CD4-positive, alpha-beta T cell (primary cell): ENCODE measurements around the gene NME7. TPM values are rescaled to one million over a fixed set of nuclear protein-coding genes. Genes with fewer than 3 reads are reported as not detected.

Experiments used
- ATAC-seq: fragments of 200-7000 bp; cut with Tn5 transposase; one replicate; pipeline ENCODE4 v1.10.0; 2022; ENCODE audit warnings: mild to moderate bottlenecking; ENCODE audit not compliant: poor library complexity
- CTCF ChIA-PET: fragments of 350-600 bp; sonication (Branson Sonifier 250); formaldehyde crosslinking; loops from one replicate; lab custom pipeline; 2021; ENCODE audit warnings: antibody characterized with exemption, inconsistent platforms; lab: Charles Lee
- POLR2A ChIA-PET: fragments of 350-600 bp; sonication (Branson Sonifier 250); formaldehyde crosslinking; loops from one replicate; lab custom pipeline; 2021; ENCODE audit warnings: antibody characterized with exemption, inconsistent platforms; lab: Charles Lee
- DNase-seq, 14 experiments: peaks; one replicate each; pipeline ENCODE4 v3.0.0-alpha.2; 2013 to 2020; ENCODE audit warnings: mixed read lengths in 2 of 14
- H3K27ac ChIP-seq, 2 donors: one replicate each; pipeline versions ENCODE4 v1.5.1 to v1.7.0; 2013; ENCODE audit warnings: low read length in 2 of 2, low read depth in 1 of 2, mild to moderate bottlenecking in 1 of 2
- H3K27me3 ChIP-seq, 2 experiments: 1 replicate in 1 of 2; 2 replicates in 1 of 2; pipeline versions ENCODE4 v1.6.1 to v1.7.0; 2013; ENCODE audit warnings: low read length in 2 of 2, control low read depth in 1 of 2, mild to moderate bottlenecking in 1 of 2, moderate library complexity in 1 of 2; ENCODE audit not compliant: insufficient read depth in 2 of 2, control insufficient read depth in 1 of 2
- H3K36me3 ChIP-seq: one replicate; pipeline ENCODE4 v1.6.1; 2013; ENCODE audit warnings: low read length, control low read depth; ENCODE audit not compliant: insufficient read depth
- H3K4me1 ChIP-seq: one replicate; pipeline ENCODE4 v1.6.1; 2013; ENCODE audit warnings: low read length, control low read depth; ENCODE audit not compliant: insufficient read depth
- H3K4me3 ChIP-seq: one replicate; pipeline ENCODE4 v1.5.1; 2013; ENCODE audit warnings: mild to moderate bottlenecking, low read length, moderate library complexity
- H3K9me3 ChIP-seq, 2 experiments: 1 replicate in 1 of 2; 2 replicates in 1 of 2; pipeline versions ENCODE4 v1.6.1 to v1.7.0; 2013; ENCODE audit warnings: low read length in 2 of 2, mild to moderate bottlenecking in 2 of 2, control low read depth in 1 of 2, moderate library complexity in 1 of 2; ENCODE audit not compliant: control insufficient read depth in 1 of 2, insufficient read depth in 1 of 2
- H3K27ac Mint-ChIP-seq: one replicate; pipeline ENCODE4 v1.8.0; 2020; ENCODE audit warnings: mixed read lengths
- H3K27me3 Mint-ChIP-seq: one replicate; pipeline ENCODE4 v1.8.0; 2021; ENCODE audit warnings: mixed read lengths
- H3K36me3 Mint-ChIP-seq: one replicate; pipeline ENCODE4 v1.8.0; 2021; ENCODE audit warnings: low read depth, mixed read lengths
- H3K4me1 Mint-ChIP-seq: one replicate; pipeline ENCODE4 v1.8.0; 2021; ENCODE audit warnings: low read depth, mixed read lengths
- H3K4me3 Mint-ChIP-seq: one replicate; pipeline ENCODE4 v1.8.0; 2020; ENCODE audit warnings: mild to moderate bottlenecking, mixed read lengths
- H3K9me3 Mint-ChIP-seq: one replicate; pipeline ENCODE4 v1.8.0; 2020; ENCODE audit warnings: mixed read lengths
- intact Hi-C, 2 experiments: fragments of 100-400 bp; cut with DNase I in 1 of 2; cut with micrococcal nuclease in 1 of 2; formaldehyde crosslinking; loops; one replicate each; pipeline versions ENCODE4 v1.15.1 to v1.9.0; 2023 to 2025; cut with DNase I, micrococcal nuclease
- total RNA-seq, 174 experiments: library from RNA in 2 of 174; stranded (reverse) in 2 of 174; gene quantifications; one replicate each; pipeline ENCODE4 v1.2.3 and lab custom pipeline; 2021 to 2026
- TF ChIP-seq, protein P1 (sequence below): fragments of 200-600 bp; IDR thresholded peaks from one replicate; pipeline ENCODE4 v1.8.0; 2022; ENCODE audit warnings: antibody characterized with exemption, mild to moderate bottlenecking

Gene NME7
- total RNA-seq, 2 experiments from 2014 or later: 7.2 to 8.3 TPM

DNA sequence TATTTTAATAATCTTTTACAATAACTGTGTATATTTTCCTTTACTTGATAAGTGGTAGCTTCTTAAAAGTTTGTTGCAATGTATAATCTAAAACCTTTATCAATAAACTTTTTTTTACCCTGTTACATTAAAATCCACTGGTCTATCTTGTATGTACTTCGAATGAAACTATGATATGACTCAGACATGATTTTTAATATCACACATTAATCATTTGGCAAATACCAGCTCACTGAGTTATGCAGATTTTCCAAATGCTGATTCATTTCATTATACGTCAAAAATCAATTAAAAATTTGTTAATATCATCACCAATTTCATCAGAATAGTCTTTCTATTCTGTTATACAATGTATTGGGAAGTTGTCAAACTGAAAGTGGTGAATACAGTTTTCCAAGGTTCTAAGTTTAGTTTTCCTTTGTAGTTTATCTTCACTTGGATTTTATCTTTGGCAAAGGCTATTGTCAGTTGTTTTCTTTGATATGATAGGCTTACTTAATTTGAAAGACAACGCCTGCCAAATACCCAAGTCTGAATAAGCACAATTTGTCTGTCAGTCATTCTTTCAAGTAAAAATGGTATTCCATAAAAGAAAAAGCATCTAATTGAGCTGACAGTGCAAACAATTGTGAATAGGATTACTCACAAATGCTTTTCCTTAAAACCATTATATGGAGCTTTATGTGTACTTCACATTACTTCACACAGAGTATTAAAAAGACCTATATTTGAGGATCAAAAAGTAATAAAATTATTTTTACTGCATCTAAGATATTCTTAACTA, 127.0 kb downstream of the NME7 start:
- H3K9me3 Mint-ChIP-seq: no peaks in the 10 kb centered on the region
- no peak overlapping the region for H3K4me3 Mint-ChIP-seq
- TF ChIP-seq, protein P1, sequence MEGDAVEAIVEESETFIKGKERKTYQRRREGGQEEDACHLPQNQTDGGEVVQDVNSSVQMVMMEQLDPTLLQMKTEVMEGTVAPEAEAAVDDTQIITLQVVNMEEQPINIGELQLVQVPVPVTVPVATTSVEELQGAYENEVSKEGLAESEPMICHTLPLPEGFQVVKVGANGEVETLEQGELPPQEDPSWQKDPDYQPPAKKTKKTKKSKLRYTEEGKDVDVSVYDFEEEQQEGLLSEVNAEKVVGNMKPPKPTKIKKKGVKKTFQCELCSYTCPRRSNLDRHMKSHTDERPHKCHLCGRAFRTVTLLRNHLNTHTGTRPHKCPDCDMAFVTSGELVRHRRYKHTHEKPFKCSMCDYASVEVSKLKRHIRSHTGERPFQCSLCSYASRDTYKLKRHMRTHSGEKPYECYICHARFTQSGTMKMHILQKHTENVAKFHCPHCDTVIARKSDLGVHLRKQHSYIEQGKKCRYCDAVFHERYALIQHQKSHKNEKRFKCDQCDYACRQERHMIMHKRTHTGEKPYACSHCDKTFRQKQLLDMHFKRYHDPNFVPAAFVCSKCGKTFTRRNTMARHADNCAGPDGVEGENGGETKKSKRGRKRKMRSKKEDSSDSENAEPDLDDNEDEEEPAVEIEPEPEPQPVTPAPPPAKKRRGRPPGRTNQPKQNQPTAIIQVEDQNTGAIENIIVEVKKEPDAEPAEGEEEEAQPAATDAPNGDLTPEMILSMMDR: no peak
- H3K36me3 ChIP-seq: no peaks in the 10 kb centered on the region
- no peak overlapping the region for H3K27ac ChIP-seq
- no peaks in the 10 kb centered on the region for H3K4me1 Mint-ChIP-seq
- intact Hi-C loops: no loop called here
- no peaks in the 10 kb centered on the region for H3K27me3 Mint-ChIP-seq
- ChIA-PET POLR2A (no interaction called here), CTCF (no interaction called here)
- DNase-seq: no peak
- H3K27ac Mint-ChIP-seq: no peak overlapping the region
- no peak for ATAC-seq
- no peaks in the 10 kb centered on the region for H3K9me3 ChIP-seq
- no peaks in the 10 kb centered on the region for H3K36me3 Mint-ChIP-seq
- no peak overlapping the region for H3K4me3 ChIP-seq
- no peaks in the 10 kb centered on the region for H3K4me1 ChIP-seq
- no peaks in the 10 kb centered on the region for H3K27me3 ChIP-seq

DNA sequence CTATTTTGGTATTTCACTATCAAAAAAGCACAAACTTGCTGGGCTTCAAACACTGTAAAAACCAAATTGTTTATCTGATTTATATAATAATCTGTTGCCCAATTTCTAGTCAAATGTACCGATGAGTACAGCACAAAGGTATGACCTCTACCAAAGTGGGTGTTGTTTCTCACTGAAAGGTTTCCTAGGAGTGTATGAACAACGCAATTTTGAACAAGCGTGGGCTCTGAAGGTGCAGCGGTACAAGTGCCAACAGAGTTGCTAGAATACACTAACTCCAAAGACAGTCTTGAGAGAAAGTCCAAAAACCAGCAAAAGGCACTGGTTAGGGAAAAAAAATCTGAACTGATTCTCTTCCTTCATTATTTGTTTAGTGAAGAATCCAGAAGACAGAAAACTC, 130.7 kb downstream of the NME7 start:
- CTCF ChIA-PET: no interaction called here

DNA sequence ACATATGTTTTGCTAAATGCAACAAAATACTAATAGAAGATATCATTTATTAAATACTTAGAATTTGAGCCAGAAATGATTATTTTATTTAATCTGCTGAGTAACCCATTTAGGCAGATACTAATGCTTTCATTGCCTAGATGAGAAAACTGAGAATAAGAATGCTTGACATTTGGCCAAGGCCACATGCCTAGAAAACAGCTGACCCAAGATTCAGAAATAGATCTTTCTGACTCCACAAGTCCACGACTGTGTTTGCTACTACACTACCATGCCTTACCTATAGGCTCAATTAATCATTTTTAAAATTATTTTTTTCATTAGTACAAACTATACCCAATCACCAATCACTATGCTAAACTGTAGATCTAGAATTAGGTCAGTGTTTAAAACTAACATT, 131.5 kb downstream of the NME7 start:
- POLR2A ChIA-PET: no interaction called here
- H3K27ac ChIP-seq: no peak overlapping the region
- H3K36me3 ChIP-seq: no peaks in the 10 kb centered on the region
- no peaks in the 10 kb centered on the region for H3K27me3 ChIP-seq
- CTCF ChIA-PET: no interaction called here
- Mint-ChIP-seq H3K36me3 (peaks cover 11% of the 10 kb centered on the region), H3K27ac (no peak overlapping the region), H3K27me3 (no peaks in the 10 kb centered on the region), H3K9me3 (no peaks in the 10 kb centered on the region), H3K4me3 (no peak overlapping the region), H3K4me1 (no peaks in the 10 kb centered on the region)
- H3K4me3 ChIP-seq: no peak overlapping the region
- DNase-seq: no peak
- ATAC-seq: no peak
- no peaks in the 10 kb centered on the region for H3K9me3 ChIP-seq
- TF ChIP-seq, protein P1: no peak
- intact Hi-C loops: no loop called here
- H3K4me1 ChIP-seq: no peaks in the 10 kb centered on the region

More for the DNA sequence above, 130.7 kb downstream of the NME7 start:
- Mint-ChIP-seq H3K4me3 (no peak overlapping the region), H3K27me3 (no peaks in the 10 kb centered on the region), H3K27ac (no peak overlapping the region), H3K36me3 (peaks cover 11% of the 10 kb centered on the region), H3K4me1 (no peaks in the 10 kb centered on the region), H3K9me3 (no peaks in the 10 kb centered on the region)
- Histone ChIP-seq H3K27ac (no peak overlapping the region), H3K4me3 (no peak overlapping the region), H3K9me3 (no peaks in the 10 kb centered on the region), H3K27me3 (no peaks in the 10 kb centered on the region), H3K36me3 (no peaks in the 10 kb centered on the region), H3K4me1 (no peaks in the 10 kb centered on the region)
- TF ChIP-seq, protein P1: no peak
- DNase-seq (no peak), ATAC-seq (no peak)
- POLR2A ChIA-PET: no interaction called here
- intact Hi-C loops: no loop called here
